Measurements from ENCODE around the gene CLEC2B.

CLEC2B gene

DNA sequence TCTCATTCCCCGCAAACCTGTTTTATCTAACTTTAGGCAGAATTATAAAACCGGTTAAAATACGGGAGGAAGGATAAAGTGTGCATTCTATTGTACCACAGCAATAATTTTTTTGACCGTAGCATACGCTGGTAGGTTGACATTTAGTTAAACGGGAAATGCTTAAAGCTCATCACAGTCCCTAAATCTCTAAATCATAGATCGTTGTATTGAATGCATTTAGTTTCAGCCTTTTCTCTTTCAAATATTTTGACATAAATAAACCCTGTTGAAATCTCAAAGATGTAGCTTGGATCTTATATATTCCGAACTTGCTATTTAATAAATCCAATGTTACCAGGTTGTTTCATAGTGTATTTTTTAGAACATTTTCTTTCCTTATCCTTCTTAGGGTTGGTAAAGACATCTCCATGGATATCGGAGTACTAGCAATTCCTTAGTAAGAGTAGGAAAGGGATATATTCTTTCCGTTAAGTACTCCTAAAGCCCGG, 798 bp downstream of the CLEC2B start:
- DNase-seq = no peak

DNA sequence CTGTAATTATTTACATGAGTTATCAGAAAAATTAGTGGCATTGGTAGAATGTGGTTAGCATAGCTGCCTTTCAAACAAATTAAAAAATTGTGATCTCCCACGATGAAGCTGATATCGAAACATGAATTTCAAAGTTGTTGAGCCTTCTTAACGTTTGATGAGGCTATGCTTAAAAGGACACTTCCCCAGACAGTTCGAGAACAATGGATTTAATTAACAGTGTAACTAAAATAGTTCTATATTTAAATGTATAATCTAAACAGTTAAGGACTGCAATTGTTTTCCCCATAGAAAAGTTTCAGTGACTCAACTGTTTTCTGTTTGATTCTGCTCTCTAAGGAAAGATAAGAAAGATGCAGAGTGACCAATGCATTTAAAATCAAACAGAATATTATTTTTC, 1.6 kb downstream of the CLEC2B start:
- no peak for DNase-seq

DNA sequence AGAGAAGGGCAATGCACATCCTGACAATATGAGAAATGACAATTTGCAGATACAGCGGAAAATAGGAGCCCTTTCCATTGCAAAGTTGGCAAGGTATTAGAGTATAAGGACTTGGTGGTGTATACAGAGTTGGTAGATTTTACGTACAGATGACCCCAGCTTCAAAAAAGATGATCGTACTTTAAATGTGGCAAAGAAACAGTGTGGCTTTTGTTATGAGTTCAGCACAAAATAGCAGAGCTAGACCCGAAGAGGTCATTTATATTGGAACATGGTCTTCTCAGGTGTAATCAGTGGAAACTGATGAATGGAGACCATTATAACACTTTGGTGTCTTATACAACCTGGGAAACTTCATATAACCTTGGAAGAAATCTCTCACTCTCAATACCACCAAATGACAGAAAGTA, 2.3 kb downstream of the CLEC2B start:
- no peak for DNase-seq

GRCh38 chr12:9864913-9865675, 4.1 kb downstream of the CLEC2B start:
- DNase-seq = no peak

DNA sequence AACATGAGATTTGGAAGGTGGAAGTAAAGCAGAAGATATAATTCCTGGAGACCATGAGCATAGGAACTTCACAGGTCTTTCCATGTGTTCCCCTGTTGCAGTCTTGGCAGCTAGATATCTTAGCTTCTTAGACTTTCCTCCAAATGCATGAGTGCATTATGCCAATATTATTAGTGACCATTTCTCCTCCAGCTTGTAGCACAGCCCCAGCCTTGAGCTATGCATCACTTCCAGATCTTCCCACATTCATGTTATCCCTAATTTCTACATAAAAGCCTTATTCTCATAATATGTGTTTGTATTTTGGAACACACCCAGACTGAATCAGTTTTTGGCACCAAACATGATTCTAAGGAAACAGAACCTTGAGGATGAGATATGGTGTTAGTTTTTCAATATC, 11.0 kb downstream of the CLEC2B start:
- no peak for DNase-seq

DNA sequence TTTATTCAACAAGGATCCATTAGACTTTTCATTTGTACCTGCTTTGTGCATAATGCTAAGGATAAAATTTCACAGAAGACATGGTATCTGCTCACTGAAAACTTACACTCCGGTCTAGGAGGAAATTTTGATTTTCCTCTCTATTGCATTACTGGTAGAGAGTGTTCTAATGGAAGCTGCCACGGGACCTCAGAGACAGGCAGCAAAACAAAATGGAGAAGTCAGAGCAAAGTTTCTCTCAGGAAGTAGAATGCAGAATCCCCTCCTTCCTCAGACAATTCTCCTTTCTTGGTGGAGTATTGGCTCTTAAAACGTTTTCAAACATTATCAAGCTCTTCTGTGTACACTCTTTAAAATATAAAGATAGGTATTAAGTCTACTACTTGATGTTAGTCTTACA, 12.3 kb downstream of the CLEC2B start:
- no peak for DNase-seq

DNA sequence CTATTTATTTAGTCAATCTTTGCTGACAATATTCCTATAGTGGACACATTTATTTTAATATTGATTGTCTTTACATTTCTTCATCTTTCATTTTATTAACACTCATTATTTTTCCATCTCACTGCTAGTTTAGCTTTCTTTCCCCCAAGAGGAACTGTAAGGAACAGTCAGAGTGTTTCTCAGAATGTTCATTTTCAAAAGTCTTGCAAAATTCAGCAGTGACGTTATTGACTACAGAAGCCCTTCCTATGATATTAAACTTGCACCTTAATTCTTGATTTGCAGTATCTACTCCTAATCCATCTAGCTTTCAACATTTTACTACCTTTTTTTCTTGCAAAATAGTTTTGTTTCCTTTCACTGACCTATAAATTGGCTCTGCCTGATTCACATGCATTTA, 13.0 kb downstream of the CLEC2B start:
- no peak for DNase-seq

DNA sequence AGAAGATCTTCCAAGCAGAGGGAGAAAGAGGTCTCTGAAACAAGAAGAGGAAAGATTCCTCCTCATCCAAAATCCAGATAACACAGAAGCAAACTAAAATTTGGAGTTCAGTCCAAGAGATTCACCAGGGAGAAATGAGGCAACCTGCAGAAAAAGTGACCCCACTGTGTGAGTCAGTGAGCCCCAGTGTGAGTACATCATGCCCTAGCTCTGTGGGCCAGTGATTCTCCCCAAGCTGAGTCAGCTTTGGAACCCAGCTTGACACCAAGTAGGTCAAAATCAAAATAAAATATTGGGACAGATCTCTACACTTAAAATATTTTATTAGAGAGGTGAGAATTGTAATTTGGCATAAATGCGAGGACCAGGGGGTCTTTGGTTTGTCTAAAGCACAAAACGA, 17.2 kb downstream of the CLEC2B start:
- DNase-seq = no peak

- DNase-seq = no peak
These were observed 18.1 kb downstream of the CLEC2B start for GRCh38 chr12:9851050-9851449.

GRCh38 chr12:9848899-9849298, 20.3 kb downstream of the CLEC2B start:
- DNase-seq = no peak

DNA sequence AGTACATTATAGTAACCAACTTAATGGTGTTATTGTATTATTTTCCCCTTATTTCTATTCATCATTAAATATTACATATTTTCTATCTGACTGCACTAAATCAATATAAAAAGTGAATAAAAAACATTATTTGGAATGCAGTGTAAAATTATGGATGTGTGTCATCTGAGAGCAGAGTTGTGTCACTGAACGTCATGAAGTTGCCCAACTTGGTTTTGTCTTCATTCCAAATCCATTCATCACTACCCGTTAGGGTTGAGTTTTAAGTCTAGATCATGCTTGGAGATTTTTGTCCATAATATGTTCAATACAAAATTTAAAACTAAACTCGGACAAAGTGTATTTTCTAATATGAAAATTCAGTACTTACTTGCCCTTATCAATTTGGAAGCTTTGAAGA, 25.7 kb downstream of the CLEC2B start:
- DNase-seq = no peak

- no peak for DNase-seq
These were observed 37.4 kb downstream of the CLEC2B start for GRCh38 chr12:9831720-9832119.

DNA sequence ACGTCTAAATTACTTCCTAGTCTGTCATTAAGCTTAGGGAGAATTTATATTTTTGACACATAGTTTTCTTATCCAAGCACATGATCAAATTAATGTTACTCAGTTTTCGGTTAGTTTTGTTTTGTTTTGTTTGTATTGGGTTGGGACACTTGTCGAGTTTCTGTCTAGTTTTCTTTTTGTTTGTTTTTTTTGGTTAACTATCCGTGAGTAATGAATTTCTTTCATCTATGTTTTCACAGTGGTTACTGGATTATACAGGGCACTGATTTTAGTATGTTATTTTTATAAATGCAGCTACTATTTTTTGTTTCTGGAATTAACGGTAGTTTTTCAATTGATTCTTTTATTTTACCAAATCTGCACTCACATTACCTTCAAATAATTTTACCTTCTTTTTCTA, 39.2 kb downstream of the CLEC2B start:
- no peak for DNase-seq

- DNase-seq = no peak
These were observed 39.7 kb downstream of the CLEC2B start for GRCh38 chr12:9829483-9829882.

DNA sequence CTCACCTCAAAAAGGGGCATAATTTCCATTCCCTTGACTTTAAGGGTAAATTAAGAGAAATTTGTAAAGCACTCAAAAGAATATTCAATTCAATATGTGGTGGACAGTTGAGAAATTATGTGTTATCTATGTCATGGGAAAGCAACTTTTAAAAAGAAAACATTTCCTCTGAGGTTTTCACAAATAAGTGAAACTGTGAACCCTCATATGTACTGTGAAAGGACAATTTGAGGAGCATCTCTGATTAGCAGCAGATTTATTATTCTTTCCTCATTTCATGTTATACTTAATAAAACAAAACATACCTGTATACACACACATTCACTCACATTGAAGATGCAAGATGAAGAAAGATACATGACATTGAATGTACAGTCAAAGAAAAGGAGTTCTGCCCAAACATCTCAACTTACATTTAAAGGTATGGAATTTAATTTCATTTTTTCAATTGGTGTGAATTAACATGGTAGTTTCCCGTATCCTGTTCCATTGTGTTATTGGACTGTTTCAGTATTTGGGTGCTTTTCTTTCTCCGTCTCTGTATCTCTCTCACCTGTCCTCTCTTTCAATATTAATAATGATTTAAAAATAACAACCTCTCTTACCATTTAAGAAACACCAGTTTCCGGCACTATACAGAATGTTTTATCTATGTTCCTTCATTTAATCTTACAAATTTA, 41.8 kb downstream of the CLEC2B start, which contains the start of gene KLRF1:
KLRF1 (plus strand) TSS at position 273 of the 680 bp plus-strand sequence; CDS start at position 337, 64 bp downstream.
- no peak for DNase-seq

GRCh38 chr12:9820281-9820930, 48.7 kb downstream of the CLEC2B start:
- no peak for DNase-seq

DNA sequence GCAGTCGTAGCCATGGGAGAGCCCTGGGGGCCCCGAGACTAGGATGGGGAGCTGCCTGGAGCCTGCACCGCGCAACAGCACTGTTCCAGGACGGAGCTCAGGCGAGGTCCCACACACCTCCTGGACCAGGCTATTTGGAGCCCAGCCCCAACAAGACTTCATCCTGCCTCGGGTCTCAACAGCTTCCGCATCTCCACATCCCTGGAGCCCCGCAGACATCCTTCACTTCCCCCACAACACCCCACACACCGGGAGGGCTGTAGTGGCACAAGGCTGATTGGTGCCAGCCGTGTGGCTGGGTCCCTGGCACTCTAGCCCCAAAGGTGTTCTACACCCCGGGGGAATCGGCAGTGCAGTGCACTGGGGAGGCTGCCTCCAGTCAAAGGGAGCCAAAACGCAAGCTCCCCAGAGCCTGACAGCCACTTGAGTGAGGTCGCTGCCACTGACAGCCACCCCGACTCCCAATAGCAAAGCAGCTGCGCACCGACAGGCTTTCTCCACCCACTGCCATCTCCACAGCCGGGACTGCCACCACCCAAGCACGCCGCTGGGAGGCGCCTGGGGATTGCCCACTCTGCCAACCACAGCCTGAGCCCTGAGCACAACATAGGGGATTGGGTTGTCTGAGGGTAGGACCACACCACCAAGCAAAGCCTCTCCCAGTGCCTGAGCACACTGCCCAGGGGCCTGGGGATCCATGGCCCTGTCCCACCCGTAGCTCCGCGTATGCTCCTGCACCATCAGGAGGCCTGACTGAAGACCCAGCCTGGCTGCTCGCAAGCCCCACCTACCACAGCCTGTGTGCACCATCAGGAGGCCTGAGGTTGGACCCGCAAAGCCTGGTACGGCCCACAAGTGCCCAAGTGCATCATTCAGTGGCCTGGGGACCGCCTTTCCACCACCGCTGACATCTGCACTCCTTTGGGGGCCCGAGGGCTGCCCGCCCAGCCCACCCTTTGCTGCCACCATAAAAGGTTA, 55.0 kb downstream of the CLEC2B start:
- DNase-seq = no peak

DNA sequence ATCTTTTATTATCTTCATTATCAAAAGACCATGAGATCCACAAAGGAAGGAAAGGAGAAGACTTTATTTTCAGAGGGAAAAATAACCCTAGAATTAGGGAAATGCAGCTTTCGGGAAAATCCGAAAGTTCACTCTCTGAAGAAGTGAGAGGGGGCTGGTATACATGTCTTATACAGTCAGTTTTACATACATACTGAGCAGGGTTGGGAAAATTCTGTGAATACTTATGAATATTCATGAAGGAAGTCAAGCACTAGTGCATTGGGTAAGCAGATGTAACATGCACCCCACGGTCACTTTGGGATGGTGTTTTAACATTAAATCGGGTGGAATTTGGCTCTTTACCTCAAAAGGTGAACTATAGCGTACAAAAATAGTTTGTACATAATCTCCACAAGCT, 57.5 kb downstream of the CLEC2B start:
- DNase-seq = no peak

GRCh38 chr12:9810671-9811070, 58.5 kb downstream of the CLEC2B start:
- DNase-seq = no peak

GRCh38 chr12:9809866-9810265, 59.3 kb downstream of the CLEC2B start:
- no peak for DNase-seq

- no peak for DNase-seq
These were observed 59.8 kb downstream of the CLEC2B start for GRCh38 chr12:9809338-9809737.

DNA sequence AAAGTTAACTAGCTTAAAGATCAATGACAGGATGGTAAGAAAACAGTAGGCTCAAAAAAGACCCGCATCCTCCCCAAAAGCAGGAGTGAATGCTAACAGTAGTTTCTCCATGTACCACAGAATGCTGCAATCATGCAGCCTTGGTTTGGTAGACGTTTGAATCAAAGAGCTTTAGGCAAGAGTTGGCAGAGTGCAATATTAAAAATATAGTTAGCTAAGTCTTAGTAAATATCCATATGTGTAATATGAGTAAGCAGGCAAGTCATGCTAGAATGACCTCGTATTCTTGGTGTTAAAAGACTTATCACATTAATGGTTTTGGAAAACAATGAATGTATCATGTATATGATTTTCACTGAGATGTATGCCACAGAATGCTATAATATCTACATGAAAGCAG, 60.6 kb downstream of the CLEC2B start:
- no peak for DNase-seq

DNA sequence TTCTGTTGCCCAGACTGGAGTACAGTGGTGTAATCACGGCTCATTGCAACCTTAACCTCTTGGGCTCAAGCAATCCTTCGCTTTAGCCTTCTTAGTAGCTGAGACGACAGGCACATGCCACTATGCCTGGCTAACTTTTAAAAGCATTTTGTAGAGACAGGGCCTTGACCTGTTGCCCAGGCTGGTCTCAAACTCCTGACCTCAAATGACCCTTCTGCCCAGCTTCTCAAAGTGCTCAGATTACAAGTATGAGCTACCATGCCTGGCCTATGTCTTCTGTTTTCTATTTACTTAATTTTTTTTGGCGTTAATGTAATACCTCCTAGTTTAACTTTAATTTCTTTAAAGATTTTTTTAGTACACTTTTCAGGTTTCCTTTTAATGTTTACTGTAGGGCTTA, 62.4 kb downstream of the CLEC2B start:
- DNase-seq = no peak
